GM12892 (cell line): Measurements from ENCODE around the gene ISG20L2.

Experiments used
- POLR2A ChIP-seq: IDR thresholded peaks from 2 replicates; pipeline ENCODE4 v1.6.1; 2011; ENCODE audit warnings: low read depth, low read length, control low read depth
- POLR2AphosphoS5 ChIP-seq: IDR thresholded peaks from 2 replicates; pipeline ENCODE4 v1.6.1; 2011; ENCODE audit warnings: low read depth, low read length, control low read depth
- TAF1 ChIP-seq: IDR thresholded peaks from 2 replicates; pipeline ENCODE4 v1.6.1; 2011; ENCODE audit warnings: low read depth, mild to moderate bottlenecking, control low read depth, low read length, borderline replicate concordance

GRCh38 chr1:156689953-156690674 lies 38.5 kb downstream of the ISG20L2 start:
- no peak for TF ChIP-seq TAF1
- no peak for TF ChIP-seq POLR2A
- TF ChIP-seq POLR2AphosphoS5: no peak
